GM20000 (cell line): ENCODE measurements around the gene AKAP8.

Experiments used
- DNase-seq: peaks from one replicate; pipeline ENCODE4 v3.0.0; 2012; ENCODE audit warnings: low spot score
- TF ChIP-seq, protein P1 (sequence below): IDR thresholded peaks from 2 replicates; pipeline ENCODE4 v1.5.1; 2012; ENCODE audit warnings: mild to moderate bottlenecking, control low read depth; ENCODE audit errors: extremely low read depth, missing control alignments

Gene AKAP8

GRCh38 chr19:15372470-15372869, 7.1 kb downstream of the AKAP8 start:
- TF ChIP-seq, protein P1, sequence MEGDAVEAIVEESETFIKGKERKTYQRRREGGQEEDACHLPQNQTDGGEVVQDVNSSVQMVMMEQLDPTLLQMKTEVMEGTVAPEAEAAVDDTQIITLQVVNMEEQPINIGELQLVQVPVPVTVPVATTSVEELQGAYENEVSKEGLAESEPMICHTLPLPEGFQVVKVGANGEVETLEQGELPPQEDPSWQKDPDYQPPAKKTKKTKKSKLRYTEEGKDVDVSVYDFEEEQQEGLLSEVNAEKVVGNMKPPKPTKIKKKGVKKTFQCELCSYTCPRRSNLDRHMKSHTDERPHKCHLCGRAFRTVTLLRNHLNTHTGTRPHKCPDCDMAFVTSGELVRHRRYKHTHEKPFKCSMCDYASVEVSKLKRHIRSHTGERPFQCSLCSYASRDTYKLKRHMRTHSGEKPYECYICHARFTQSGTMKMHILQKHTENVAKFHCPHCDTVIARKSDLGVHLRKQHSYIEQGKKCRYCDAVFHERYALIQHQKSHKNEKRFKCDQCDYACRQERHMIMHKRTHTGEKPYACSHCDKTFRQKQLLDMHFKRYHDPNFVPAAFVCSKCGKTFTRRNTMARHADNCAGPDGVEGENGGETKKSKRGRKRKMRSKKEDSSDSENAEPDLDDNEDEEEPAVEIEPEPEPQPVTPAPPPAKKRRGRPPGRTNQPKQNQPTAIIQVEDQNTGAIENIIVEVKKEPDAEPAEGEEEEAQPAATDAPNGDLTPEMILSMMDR, result no peak
- no peak for DNase-seq

GRCh38 chr19:15371786-15372380, 7.7 kb downstream of the AKAP8 start:
- DNase-seq, result no peak
- TF ChIP-seq, protein P1, result no peak

DNA sequence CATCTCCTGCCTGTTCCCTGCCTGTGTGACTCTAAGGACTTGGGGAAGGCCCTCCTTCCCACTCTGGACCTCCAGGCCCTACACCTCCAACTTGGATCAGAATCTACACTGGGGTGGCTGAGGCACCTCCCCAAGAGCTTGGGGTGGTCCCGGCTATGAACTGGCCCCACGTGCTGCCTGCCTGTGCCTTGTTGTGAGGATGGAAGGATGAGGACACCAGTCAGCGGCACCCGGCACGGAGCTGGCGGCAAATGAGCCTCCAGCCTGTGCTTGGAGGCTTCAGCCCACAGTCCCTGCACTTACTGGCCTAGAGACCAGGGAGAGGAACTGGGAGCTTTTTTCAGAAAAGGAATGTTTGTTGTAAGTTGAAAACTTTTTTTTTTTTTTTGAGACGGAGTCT, 8.5 kb downstream of the AKAP8 start:
- DNase-seq, result peak; percentile 12
- TF ChIP-seq, protein P1, result no peak

- DNase-seq, result peak; percentile 23
- TF ChIP-seq, protein P1, result no peak
Measured at GRCh38 chr19:15369594-15369891, 10.0 kb downstream of the AKAP8 start.

GRCh38 chr19:15368798-15369593, 10.6 kb downstream of the AKAP8 start:
- TF ChIP-seq, protein P1, result no peak

DNA sequence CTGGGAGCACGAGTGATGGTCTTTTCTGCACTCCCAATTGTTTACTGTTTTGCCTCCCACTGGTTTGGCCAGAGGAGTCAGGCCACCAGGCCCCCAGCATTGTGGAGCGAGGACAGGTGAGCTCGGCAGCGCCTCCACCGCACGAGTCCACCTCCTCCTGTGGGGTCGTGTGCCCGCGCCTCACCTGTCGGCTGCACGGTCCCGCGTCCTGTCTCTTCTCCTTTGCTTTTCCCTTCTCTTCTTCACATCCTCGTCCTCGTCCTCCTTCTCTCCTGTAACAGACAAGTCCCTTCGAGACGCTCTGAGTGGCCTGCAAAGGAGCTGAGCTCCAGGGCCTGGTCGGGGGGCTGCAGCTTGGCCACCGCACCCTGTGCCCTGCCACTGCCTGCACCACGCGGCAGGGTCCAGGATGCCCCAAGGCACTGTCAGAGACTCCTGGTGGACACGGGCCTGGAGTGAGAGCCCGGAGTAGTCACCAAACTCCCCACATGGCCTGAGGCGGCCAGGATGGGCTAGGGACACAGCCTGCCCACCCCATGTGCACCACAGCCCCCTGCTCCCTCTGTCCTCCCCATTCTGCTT, 11.4 kb downstream of the AKAP8 start:
- TF ChIP-seq, protein P1, result no peak
- DNase-seq, result no peak

More at GRCh38 chr19:15368798-15369593, 10.6 kb downstream of the AKAP8 start:
- no peak for DNase-seq

DNA sequence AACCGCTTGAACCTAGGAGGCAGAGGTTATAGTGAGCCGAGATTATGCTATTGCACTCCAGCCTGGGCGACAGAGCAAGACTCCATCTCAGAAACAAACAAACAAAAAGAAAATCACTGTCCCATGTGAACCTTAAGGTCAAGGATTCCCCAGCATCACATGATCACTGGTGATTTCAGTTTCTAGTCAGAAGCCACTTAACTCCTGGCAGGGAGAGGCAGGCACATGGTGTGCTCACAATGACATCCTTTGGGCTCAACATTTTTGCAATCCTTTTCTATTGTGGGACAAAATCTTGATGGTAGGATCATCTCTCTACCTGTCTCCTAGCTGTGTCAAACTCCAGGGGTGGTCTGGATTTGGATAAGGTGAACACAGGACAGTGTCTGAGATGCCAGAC, 12.1 kb downstream of the AKAP8 start:
- peak; percentile 35 for DNase-seq
- TF ChIP-seq, protein P1, result no peak
